ENCODE measurements around the gene IFNA14.
"Not testable (repeated sequence)": the region's sequence is repeated elsewhere in the genome, so short reads cannot be mapped to it uniquely, and the experiment has no call there.

Gene IFNA14

DNA sequence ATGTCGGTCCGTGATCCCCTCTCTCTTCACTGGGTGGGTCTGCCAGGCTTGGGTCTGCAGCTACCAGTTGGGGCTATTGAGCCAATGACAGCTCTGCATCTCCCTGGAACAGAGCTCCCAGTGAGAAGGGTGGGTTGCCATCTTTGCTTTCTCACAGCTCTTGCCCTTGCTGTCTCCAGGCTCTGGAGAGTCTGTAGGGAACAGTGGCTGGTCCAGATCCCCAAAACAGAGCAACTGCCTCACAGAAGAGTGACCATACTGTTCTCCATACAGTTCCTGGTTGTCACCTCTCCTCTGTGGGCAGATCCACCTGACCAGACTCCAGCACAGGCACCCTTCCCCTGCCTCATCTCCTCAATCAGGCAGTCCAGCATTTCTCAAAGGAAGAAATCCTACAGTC, 6.5 kb downstream of the IFNA14 start:
- H2AFZ ChIP-seq (ENCODE audit: low read depth, low read length) = no peak overlapping the region
- H3K4me1 ChIP-seq (ENCODE audit: insufficient read depth, low read length) = no peaks in the 10 kb centered on the region
- peaks cover 13% of the 10 kb centered on the region for H3K27me3 ChIP-seq (ENCODE audit: insufficient read depth, low read length, poor library complexity)
- no peak overlapping the region for H3K4me3 ChIP-seq (ENCODE audit: low read depth in 1 of 2, low read length in 2 of 2)
- no peak overlapping the region for H3K4me2 ChIP-seq (ENCODE audit: insufficient read depth, low read length)
- DNase-seq (no peak), ATAC-seq (ENCODE audit: insufficient read depth, low read depth) (no peak)
- H3K27ac ChIP-seq (ENCODE audit: low read length) = no peak overlapping the region
- TF ChIP-seq, protein P1, sequence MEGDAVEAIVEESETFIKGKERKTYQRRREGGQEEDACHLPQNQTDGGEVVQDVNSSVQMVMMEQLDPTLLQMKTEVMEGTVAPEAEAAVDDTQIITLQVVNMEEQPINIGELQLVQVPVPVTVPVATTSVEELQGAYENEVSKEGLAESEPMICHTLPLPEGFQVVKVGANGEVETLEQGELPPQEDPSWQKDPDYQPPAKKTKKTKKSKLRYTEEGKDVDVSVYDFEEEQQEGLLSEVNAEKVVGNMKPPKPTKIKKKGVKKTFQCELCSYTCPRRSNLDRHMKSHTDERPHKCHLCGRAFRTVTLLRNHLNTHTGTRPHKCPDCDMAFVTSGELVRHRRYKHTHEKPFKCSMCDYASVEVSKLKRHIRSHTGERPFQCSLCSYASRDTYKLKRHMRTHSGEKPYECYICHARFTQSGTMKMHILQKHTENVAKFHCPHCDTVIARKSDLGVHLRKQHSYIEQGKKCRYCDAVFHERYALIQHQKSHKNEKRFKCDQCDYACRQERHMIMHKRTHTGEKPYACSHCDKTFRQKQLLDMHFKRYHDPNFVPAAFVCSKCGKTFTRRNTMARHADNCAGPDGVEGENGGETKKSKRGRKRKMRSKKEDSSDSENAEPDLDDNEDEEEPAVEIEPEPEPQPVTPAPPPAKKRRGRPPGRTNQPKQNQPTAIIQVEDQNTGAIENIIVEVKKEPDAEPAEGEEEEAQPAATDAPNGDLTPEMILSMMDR (IDR thresholded peaks at IDR 0.05; ENCODE audit: borderline replicate concordance, extremely low read depth, low read length, poor library complexity, severe bottlenecking) = no peak
- no peak for TF ChIP-seq EZH2 (IDR thresholded peaks at IDR 0.05; ENCODE audit: borderline replicate concordance, low read depth, low read length, severe bottlenecking)
- no peak overlapping the region for H3K9ac ChIP-seq (ENCODE audit: low read depth, low read length)
- no peaks in the 10 kb centered on the region for H3K36me3 ChIP-seq (ENCODE audit: insufficient read depth, low read length)
- no peaks in the 10 kb centered on the region for H4K20me1 ChIP-seq (ENCODE audit: insufficient read depth, low read length)
- no peaks in the 10 kb centered on the region for H3K79me2 ChIP-seq (ENCODE audit: insufficient read depth, low read length)
- no peaks in the 10 kb centered on the region for H3K9me3 ChIP-seq (ENCODE audit: insufficient read depth, low read length, severe bottlenecking)

- H3K9me3 ChIP-seq (ENCODE audit: insufficient read depth, low read length, severe bottlenecking) = no peaks in the 10 kb centered on the region
- no peak for DNase-seq
- H3K4me1 ChIP-seq (ENCODE audit: insufficient read depth, low read length) = no peaks in the 10 kb centered on the region
- H3K79me2 ChIP-seq (ENCODE audit: insufficient read depth, low read length) = no peaks in the 10 kb centered on the region
- H4K20me1 ChIP-seq (ENCODE audit: insufficient read depth, low read length) = no peaks in the 10 kb centered on the region
- TF ChIP-seq, protein P1 (IDR thresholded peaks at IDR 0.05; ENCODE audit: borderline replicate concordance, extremely low read depth, low read length, poor library complexity, severe bottlenecking) = no peak
- no peak for TF ChIP-seq EZH2 (IDR thresholded peaks at IDR 0.05; ENCODE audit: borderline replicate concordance, low read depth, low read length, severe bottlenecking)
- H3K27ac ChIP-seq (ENCODE audit: low read length) = no peak within 1 kb of the TSS
- no peak within 1 kb of the TSS for H3K4me3 ChIP-seq (ENCODE audit: low read depth in 1 of 2, low read length in 2 of 2)
- H3K36me3 ChIP-seq (ENCODE audit: insufficient read depth, low read length) = no peaks in the 10 kb centered on the region
- no peaks in the 10 kb centered on the region for H3K27me3 ChIP-seq (ENCODE audit: insufficient read depth, low read length, poor library complexity)
- no peak for ATAC-seq (ENCODE audit: insufficient read depth, low read depth)
- H3K9ac ChIP-seq (ENCODE audit: low read depth, low read length) = no peak within 1 kb of the TSS
- no peak within 1 kb of the TSS for H3K4me2 ChIP-seq (ENCODE audit: insufficient read depth, low read length)
- H2AFZ ChIP-seq (ENCODE audit: low read depth, low read length) = no peak within 1 kb of the TSS
Observed at GRCh38 chr9:21228122-21228521, 11.7 kb downstream of the IFNA14 start, which contains the start of gene IFNA17. IFNA17 (minus strand) TSS chr9:21228222; CDS start chr9:21228173, 49 bp downstream.

GRCh38 chr9:21217211-21217610, 22.6 kb downstream of the IFNA14 start, which contains the start of gene IFNA16:
IFNA16 (minus strand) TSS chr9:21217311; CDS start chr9:21217305, 6 bp downstream.
- not testable (repeated sequence) for ATAC-seq (ENCODE audit: insufficient read depth, low read depth); H3K79me2 ChIP-seq (ENCODE audit: insufficient read depth, low read length); H4K20me1 ChIP-seq (ENCODE audit: insufficient read depth, low read length); H3K4me2 ChIP-seq (ENCODE audit: insufficient read depth, low read length); H3K36me3 ChIP-seq (ENCODE audit: insufficient read depth, low read length); H3K9me3 ChIP-seq (ENCODE audit: insufficient read depth, low read length, severe bottlenecking); H3K4me3 ChIP-seq (ENCODE audit: low read depth in 1 of 2, low read length in 2 of 2); H2AFZ ChIP-seq (ENCODE audit: low read depth, low read length); DNase-seq; H3K27me3 ChIP-seq (ENCODE audit: insufficient read depth, low read length, poor library complexity); H3K4me1 ChIP-seq (ENCODE audit: insufficient read depth, low read length); H3K9ac ChIP-seq (ENCODE audit: low read depth, low read length); H3K27ac ChIP-seq (ENCODE audit: low read length)

DNA sequence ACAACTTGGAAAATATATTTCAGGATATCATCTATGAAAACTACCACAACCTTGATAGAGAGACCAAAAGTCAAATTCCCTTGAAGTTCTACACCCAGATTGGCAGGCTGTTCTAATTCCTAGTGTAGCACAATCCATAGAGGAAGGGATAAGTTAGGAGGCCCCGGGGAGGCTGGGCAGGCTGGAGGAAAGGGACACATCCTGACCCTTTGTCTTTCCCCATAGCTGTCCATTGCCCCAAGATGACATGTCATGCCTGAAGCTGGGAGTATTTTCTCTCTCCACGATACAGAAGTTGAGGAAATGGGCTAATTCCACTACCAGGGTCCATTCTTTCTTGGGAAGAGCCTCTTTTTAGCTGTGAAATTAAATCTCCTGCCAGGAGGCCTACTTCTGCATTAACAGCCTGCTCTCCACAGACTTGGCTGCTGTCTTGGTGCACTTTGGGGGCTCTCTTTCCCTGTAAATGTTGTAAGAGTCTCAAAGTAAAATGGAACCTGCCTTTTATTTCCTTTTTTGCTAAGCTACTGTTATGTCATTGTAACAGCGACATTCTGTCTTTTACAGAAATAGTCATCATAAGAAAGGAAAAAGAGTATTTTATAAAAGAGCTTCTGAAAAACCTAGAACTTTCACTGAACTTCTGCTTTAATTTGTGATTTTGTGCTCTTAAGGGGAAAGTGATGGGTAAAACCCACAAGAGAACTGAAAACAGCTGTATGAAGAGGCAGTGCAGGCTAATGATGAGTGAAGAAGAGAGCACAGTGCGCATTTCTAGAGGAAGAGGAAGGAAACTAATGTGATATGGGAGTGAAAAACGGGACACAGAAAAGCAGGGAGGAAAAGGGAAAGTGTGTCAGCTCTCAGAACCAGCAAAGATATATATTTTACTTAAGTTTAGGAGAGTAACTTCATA, 26.1 kb downstream of the IFNA14 start:
- not testable (repeated sequence) for H3K9ac ChIP-seq (ENCODE audit: low read depth, low read length); H3K36me3 ChIP-seq (ENCODE audit: insufficient read depth, low read length); H3K27me3 ChIP-seq (ENCODE audit: insufficient read depth, low read length, poor library complexity); H3K27ac ChIP-seq (ENCODE audit: low read length); H3K9me3 ChIP-seq (ENCODE audit: insufficient read depth, low read length, severe bottlenecking); DNase-seq; H3K4me3 ChIP-seq (ENCODE audit: low read depth in 1 of 2, low read length in 2 of 2); H2AFZ ChIP-seq (ENCODE audit: low read depth, low read length); H3K79me2 ChIP-seq (ENCODE audit: insufficient read depth, low read length); H3K4me2 ChIP-seq (ENCODE audit: insufficient read depth, low read length); H4K20me1 ChIP-seq (ENCODE audit: insufficient read depth, low read length); H3K4me1 ChIP-seq (ENCODE audit: insufficient read depth, low read length)
- ATAC-seq (ENCODE audit: insufficient read depth, low read depth) = peak; percentile 60; the same call in 2 of the 3 replicates
- TF ChIP-seq, protein P1 (IDR thresholded peaks at IDR 0.05; ENCODE audit: borderline replicate concordance, extremely low read depth, low read length, poor library complexity, severe bottlenecking) = peak; percentile 64

GRCh38 chr9:21212160-21212559, 27.6 kb downstream of the IFNA14 start:
- H3K4me3 ChIP-seq (ENCODE audit: low read depth in 1 of 2, low read length in 2 of 2); H3K4me1 ChIP-seq (ENCODE audit: insufficient read depth, low read length); H4K20me1 ChIP-seq (ENCODE audit: insufficient read depth, low read length); H3K9me3 ChIP-seq (ENCODE audit: insufficient read depth, low read length, severe bottlenecking); H3K9ac ChIP-seq (ENCODE audit: low read depth, low read length); H3K27ac ChIP-seq (ENCODE audit: low read length); H3K27me3 ChIP-seq (ENCODE audit: insufficient read depth, low read length, poor library complexity); H3K4me2 ChIP-seq (ENCODE audit: insufficient read depth, low read length); H3K36me3 ChIP-seq (ENCODE audit: insufficient read depth, low read length); H2AFZ ChIP-seq (ENCODE audit: low read depth, low read length); H3K79me2 ChIP-seq (ENCODE audit: insufficient read depth, low read length); DNase-seq; ATAC-seq (ENCODE audit: insufficient read depth, low read depth): not testable (repeated sequence)

All from DND-41 (cell line).